SJCRH30 (cell line): ENCODE measurements around the gene DTX1. TPM values are rescaled to one million over a fixed set of nuclear protein-coding genes. Genes with fewer than 3 reads are reported as not detected.
"Not testable (repeated sequence)": the region's sequence is repeated elsewhere in the genome, so short reads cannot be mapped to it uniquely, and the experiment has no call there.

ENCODE experiments used
- DNase-seq, 2 experiments: peaks; one replicate each; pipeline ENCODE4 v3.0.0-alpha.2; 2015 to 2020
- H3K27ac ChIP-seq: fragments of 250-450 bp; sonication (Bioruptor Pico); 2 replicates; pipeline ENCODE4 v1.5.1; 2020; ENCODE audit warnings: mild to moderate bottlenecking, moderate library complexity
- H3K27me3 ChIP-seq: fragments of 250-450 bp; sonication (Bioruptor Pico); 2 replicates; pipeline ENCODE4 v1.5.1; 2020; ENCODE audit warnings: mild to moderate bottlenecking, moderate library complexity
- H3K36me3 ChIP-seq: fragments of 250-450 bp; sonication (Bioruptor Pico); 2 replicates; pipeline ENCODE4 v1.5.1; 2020; ENCODE audit warnings: mild to moderate bottlenecking, moderate library complexity
- H3K4me1 ChIP-seq: fragments of 250-450 bp; sonication (Bioruptor Pico); 2 replicates; pipeline ENCODE4 v1.5.1; 2020; ENCODE audit warnings: mild to moderate bottlenecking, moderate library complexity
- H3K4me3 ChIP-seq: fragments of 250-450 bp; sonication (Bioruptor Pico); 2 replicates; pipeline ENCODE4 v1.5.1; 2020; ENCODE audit warnings: mild to moderate bottlenecking, moderate library complexity
- H3K9me3 ChIP-seq: fragments of 250-450 bp; sonication (Bioruptor Pico); replicated peaks from 2 replicates; pipeline ENCODE4 v1.5.1; 2020; ENCODE audit warnings: mild to moderate bottlenecking, moderate library complexity
- total RNA-seq: library from RNA; depleted of rRNA; stranded (reverse); fragments of >200 nt; shearing (Covaris generic); gene quantifications from 2 replicates; pipeline ENCODE4 v1.2.3, GENCODE V29; 2014

DTX1 gene
- total RNA-seq, 1 experiment from 2014 or later = not detected

- H3K27me3 ChIP-seq = no peaks in the 10 kb centered on the region
Observed at GRCh38 chr12:113135178-113136127, 78.9 kb downstream of the DTX1 start, which contains the start of gene RASAL1. Gene RASAL1 (minus strand): TSS chr12:113135761. CDS start chr12:113135462, 299 bp downstream.

DNA sequence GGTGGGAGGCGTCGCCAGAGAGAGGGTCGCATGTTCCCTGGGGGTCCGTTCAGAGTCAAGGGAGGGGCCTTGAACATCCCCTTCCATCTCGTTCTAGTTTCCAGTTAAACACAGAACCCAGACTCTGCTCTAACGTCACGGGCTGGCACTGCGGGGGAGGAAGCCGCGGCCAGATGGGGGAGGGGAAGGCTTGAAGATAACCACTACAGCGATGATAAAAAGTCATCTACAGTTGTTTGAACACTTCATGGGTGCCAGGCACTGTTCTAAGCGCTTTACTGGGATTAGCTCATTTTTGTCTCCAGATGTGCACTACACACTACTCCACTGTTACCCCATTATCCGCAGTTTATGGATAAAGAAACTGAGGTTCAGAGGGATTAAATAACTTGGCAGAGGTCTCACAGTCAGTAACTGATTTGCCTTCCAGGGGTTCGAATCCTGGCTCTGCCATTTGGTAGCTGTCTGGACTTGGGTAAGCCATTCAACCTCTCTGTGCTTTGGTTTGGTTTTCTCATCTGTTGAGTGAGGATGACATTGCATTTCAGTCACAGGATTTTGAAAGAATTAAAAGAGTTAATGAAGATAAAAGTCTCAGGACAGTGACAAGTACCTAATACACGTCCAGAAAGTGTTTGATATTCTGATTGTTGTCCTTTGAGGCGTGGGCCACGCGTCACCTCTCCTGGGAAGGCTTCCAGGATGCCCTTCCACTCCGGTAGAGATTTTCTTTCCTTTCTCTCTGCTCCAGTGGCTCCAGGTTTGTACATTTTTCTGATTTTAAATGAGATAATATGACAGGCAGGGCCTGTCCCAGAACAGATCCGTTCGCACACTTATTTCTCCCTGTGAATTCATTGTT lies 79.8 kb downstream of the DTX1 start:
- Histone ChIP-seq H3K27ac (no peak overlapping the region), H3K4me3 (no peak overlapping the region), H3K4me1 (peaks cover 9% of the 10 kb centered on the region), H3K9me3 (no peaks in the 10 kb centered on the region), H3K27me3 (no peaks in the 10 kb centered on the region), H3K36me3 (no peaks in the 10 kb centered on the region)
- no peak for DNase-seq

More at GRCh38 chr12:113135178-113136127, 78.9 kb downstream of the DTX1 start, which contains the start of gene RASAL1:
- Histone ChIP-seq H3K27ac (no peak within 1 kb of the TSS), H3K9me3 (no peaks in the 10 kb centered on the region), H3K36me3 (no peaks in the 10 kb centered on the region), H3K4me3 (no peak within 1 kb of the TSS), H3K4me1 (peaks cover 9% of the 10 kb centered on the region)
- DNase-seq = no peak

- H3K27ac ChIP-seq = no peak overlapping the region
- no peak for DNase-seq
Observed at GRCh38 chr12:113136990-113137511, 80.5 kb downstream of the DTX1 start.

DNA sequence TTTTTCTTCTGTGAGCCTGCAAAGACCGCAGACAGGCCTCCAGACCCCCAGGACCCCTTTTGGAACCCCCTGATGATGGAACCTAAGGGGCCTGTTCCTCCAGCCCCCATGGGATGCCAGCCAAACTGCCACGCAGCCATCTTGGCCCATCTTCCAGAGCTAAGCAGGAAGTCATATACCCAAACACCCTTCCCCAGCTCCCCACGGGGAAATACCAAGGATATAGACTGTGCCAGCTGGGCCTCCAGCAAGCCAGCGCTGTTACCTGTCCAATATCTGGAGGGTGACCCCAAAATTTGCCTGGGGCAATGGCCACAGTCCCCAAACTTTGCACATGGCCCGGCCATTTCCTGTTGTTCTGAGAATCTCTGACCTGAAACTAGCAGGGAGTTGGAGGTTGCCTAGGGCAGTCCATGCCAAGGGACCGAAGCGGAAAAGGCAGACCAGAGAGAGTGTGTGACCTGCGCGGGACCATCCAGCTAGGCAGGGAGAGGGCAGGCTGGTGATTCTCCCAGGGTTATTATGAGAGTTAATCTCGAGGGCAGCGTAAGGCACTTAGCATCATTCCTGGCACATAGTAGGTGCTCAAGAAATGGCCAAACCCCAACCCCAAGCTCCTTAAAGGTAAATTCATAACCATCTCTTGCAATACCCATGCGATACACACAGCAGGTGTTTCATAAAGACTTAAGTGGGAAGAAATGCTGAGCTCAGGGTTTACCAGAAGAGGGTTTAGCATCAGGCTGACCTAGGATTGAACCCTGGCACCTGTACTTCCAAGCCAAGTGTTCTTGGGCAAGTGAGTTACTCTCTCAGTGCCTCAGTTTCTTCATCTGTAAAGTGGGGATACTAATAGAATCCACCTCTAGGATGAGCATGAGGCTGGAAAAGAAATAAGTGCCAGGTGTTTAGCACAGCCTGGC lies 81.6 kb downstream of the DTX1 start:
- Histone ChIP-seq H3K36me3 (no peaks in the 10 kb centered on the region), H3K9me3 (no peaks in the 10 kb centered on the region), H3K4me3 (no peak overlapping the region), H3K4me1 (peaks cover 9% of the 10 kb centered on the region), H3K27ac (no peak overlapping the region), H3K27me3 (peaks cover 5% of the 10 kb centered on the region; the same call in 1 of the 2 replicates)
- DNase-seq = no peak

More at GRCh38 chr12:113136990-113137511, 80.5 kb downstream of the DTX1 start:
- Histone ChIP-seq H3K9me3 (no peaks in the 10 kb centered on the region), H3K27me3 (peaks cover 5% of the 10 kb centered on the region; the same call in 1 of the 2 replicates), H3K4me3 (no peak overlapping the region), H3K36me3 (no peaks in the 10 kb centered on the region), H3K4me1 (peaks cover 9% of the 10 kb centered on the region)

DNA sequence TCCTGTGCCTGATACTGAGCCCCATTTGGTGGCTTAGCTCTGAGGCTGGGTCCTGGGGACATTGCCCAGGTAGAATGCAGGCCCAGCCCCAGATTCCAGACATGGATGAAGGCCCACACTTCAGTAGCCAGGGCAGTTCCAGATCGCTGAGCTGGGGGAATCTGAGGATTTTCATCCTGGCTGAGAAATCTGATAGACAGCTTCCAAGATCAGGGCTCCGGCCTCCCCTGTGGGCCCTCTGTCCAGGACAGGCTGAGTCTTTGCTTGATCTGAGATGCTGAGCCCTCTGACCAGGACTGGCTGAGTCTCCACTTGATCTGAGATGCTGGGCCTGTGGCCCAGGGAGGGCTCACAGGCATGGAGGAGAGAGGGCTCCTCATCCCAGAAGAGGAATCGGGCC lies 82.3 kb downstream of the DTX1 start:
- no peak overlapping the region for H3K4me3 ChIP-seq
- H3K27ac ChIP-seq = no peak overlapping the region
- DNase-seq = no peak
- peaks cover 7% of the 10 kb centered on the region; the same call in 1 of the 2 replicates for H3K27me3 ChIP-seq
- H3K36me3 ChIP-seq = no peaks in the 10 kb centered on the region
- no peaks in the 10 kb centered on the region for H3K9me3 ChIP-seq
- H3K4me1 ChIP-seq = peaks cover 8% of the 10 kb centered on the region

DNA sequence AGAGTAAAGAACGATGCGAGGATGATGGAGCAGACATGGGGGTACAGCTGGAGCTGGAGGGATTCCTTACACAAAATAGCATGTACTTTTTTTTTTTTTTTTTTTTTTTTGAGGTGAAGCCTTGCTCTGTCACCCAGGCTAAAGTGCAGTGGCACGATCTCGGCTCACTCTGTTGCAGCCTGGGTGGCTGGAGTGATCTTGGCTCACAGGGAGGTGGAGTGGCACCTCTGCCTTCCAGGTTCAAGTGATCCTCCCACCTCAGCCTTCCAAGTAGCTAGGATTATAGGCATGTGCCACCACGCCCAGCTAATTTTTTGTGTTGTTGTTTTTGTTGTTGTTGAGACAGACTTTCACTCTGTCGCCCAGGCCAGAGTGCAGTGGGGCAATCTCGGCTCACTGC lies 84.2 kb downstream of the DTX1 start:
- no peaks in the 10 kb centered on the region for H3K4me1 ChIP-seq
- no peak for DNase-seq

GRCh38 chr12:113141716-113142115 lies 85.2 kb downstream of the DTX1 start:
- not testable (repeated sequence) for H3K4me1 ChIP-seq, H3K27ac ChIP-seq, H3K36me3 ChIP-seq, H3K4me3 ChIP-seq, DNase-seq, H3K27me3 ChIP-seq, H3K9me3 ChIP-seq

More for the DNA sequence above, 84.2 kb downstream of the DTX1 start:
- H3K27ac ChIP-seq = no peak overlapping the region
- no peaks in the 10 kb centered on the region for H3K9me3 ChIP-seq
- no peak overlapping the region for H3K4me3 ChIP-seq
- no peaks in the 10 kb centered on the region for H3K36me3 ChIP-seq
- peaks cover 7% of the 10 kb centered on the region; the same call in 1 of the 2 replicates for H3K27me3 ChIP-seq

DNA sequence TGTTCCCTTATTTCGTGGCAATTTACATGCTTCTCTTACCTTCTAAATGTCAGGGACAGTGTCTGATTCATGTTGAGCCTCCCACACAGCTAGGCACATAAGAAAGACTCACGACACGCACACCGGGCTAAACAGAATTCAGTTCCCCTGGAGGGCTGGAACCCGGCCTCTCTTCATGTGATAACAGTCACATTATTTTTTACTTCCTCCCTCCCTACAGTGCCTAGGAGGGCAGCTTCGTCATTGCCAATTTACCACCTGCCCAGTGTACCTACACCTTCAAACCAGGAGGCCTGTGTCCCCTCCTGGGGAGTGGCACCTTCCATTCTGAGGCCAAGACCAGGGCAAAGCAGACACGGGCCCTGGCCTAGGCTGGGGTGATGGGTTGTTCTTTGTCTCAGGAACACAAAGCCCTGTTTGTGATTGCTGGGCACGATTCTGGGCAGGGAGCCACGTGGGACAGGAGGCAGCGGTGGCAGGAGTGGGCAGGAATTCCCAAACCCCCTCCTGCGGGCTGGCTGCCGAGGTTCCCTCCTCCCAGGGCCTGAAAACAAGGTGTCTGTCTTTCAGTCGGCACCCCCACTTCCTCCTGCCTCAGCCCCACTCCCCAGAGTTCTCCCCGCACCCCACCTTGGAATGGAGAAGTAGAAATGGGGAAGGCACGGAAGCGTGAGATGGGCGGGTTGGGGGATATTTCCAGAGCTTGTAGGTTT lies 85.8 kb downstream of the DTX1 start:
- Histone ChIP-seq H3K36me3 (no peaks in the 10 kb centered on the region), H3K4me3 (no peak overlapping the region), H3K27ac (no peak overlapping the region), H3K4me1 (no peaks in the 10 kb centered on the region), H3K27me3 (peaks cover 7% of the 10 kb centered on the region; the same call in 1 of the 2 replicates), H3K9me3 (no peaks in the 10 kb centered on the region)
- no peak for DNase-seq

DNA sequence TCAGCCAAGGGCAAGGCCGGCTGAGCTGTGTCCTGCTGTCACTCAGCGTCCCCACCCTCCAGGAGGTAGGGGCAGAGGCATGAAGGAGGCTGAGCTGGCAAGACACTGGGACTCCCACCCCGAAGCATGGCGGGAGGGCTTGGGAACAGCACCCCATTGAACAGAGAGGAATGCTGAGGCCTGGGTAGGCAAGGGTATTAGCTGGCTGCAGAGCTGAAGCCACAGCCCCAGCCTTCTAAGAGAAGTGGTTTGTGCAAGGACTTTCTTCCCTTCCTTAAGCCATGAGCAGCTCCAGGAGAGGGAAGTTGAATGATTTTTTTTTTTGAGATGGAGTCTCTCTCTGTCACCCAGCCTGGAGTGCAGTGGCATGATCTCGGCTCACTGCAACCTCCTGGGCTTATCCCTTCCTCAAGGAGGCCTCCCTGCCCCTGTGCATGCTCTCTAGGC lies 86.4 kb downstream of the DTX1 start:
- no peaks in the 10 kb centered on the region for H3K9me3 ChIP-seq
- H3K27me3 ChIP-seq = peaks cover 7% of the 10 kb centered on the region; the same call in 1 of the 2 replicates
- no peaks in the 10 kb centered on the region for H3K4me1 ChIP-seq
- no peak overlapping the region for H3K27ac ChIP-seq
- no peak overlapping the region for H3K4me3 ChIP-seq
- no peak for DNase-seq
- no peaks in the 10 kb centered on the region for H3K36me3 ChIP-seq

- no peak overlapping the region for H3K4me3 ChIP-seq
- no peaks in the 10 kb centered on the region for H3K36me3 ChIP-seq
- no peak for DNase-seq
- no peaks in the 10 kb centered on the region for H3K4me1 ChIP-seq
- H3K9me3 ChIP-seq = no peaks in the 10 kb centered on the region
- peaks cover 7% of the 10 kb centered on the region; the same call in 1 of the 2 replicates for H3K27me3 ChIP-seq
- no peak overlapping the region for H3K27ac ChIP-seq
Observed at GRCh38 chr12:113143959-113144358, 87.4 kb downstream of the DTX1 start.

GRCh38 chr12:113144806-113145205 lies 88.3 kb downstream of the DTX1 start:
- Histone ChIP-seq H3K4me1 (no peaks in the 10 kb centered on the region), H3K36me3 (no peaks in the 10 kb centered on the region), H3K27ac (no peak overlapping the region), H3K9me3 (no peaks in the 10 kb centered on the region), H3K27me3 (peaks cover 7% of the 10 kb centered on the region; the same call in 1 of the 2 replicates), H3K4me3 (no peak overlapping the region)
- DNase-seq = no peak

GRCh38 chr12:113145720-113146551 lies 89.4 kb downstream of the DTX1 start:
- Histone ChIP-seq H3K27me3 (peaks cover 7% of the 10 kb centered on the region; the same call in 1 of the 2 replicates), H3K9me3 (no peaks in the 10 kb centered on the region), H3K27ac (no peak overlapping the region), H3K36me3 (no peaks in the 10 kb centered on the region), H3K4me3 (no peak overlapping the region), H3K4me1 (no peaks in the 10 kb centered on the region)
- DNase-seq = no peak
